SH-SY5Y (cell line): Measurements from ENCODE around the gene TBC1D8.

ENCODE experiments used
- GATA2 ChIP-seq: IDR thresholded peaks from 2 replicates; pipeline ENCODE4 v1.6.1; 2011; ENCODE audit warnings: mild to moderate bottlenecking, low read depth, low read length
- GATA3 ChIP-seq: IDR thresholded peaks from 2 replicates; pipeline ENCODE4 v1.6.1; 2011; ENCODE audit warnings: low read depth, mild to moderate bottlenecking, low read length, moderate library complexity

Gene TBC1D8

GRCh38 chr2:101089419-101089818 lies 61.8 kb downstream of the TBC1D8 start:
- TF ChIP-seq GATA3, result no peak
- no peak for TF ChIP-seq GATA2

GRCh38 chr2:101087638-101088037 lies 63.5 kb downstream of the TBC1D8 start:
- TF ChIP-seq GATA2 (no peak), GATA3 (no peak)

GRCh38 chr2:101083613-101084012 lies 67.6 kb downstream of the TBC1D8 start:
- TF ChIP-seq GATA3 (no peak), GATA2 (no peak)

DNA sequence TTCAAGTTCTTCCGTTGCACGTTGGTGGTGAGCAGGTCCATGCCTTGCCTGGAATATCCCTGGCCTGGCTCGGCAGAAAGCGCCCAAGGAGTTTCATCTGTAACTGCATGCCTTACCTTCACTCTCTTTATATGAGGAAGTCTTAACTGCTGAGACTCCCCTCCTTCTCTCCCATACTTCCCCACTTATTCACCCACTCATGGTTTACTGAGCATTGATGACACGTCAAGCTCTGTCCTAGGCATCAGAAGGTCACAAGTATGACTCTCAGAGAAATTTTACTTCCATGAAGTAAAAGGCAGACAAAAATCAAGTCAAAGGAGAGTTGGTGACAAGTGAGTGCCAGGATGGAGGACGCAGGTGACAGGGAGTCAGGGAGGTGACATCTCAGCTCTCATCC lies 68.2 kb downstream of the TBC1D8 start:
- no peak for TF ChIP-seq GATA2
- TF ChIP-seq GATA3, result no peak

GRCh38 chr2:101081375-101081907 lies 69.7 kb downstream of the TBC1D8 start:
- no peak for TF ChIP-seq GATA3
- no peak for TF ChIP-seq GATA2

- TF ChIP-seq GATA2 (no peak), GATA3 (no peak)
These were observed 70.7 kb downstream of the TBC1D8 start for GRCh38 chr2:101080211-101081068.

DNA sequence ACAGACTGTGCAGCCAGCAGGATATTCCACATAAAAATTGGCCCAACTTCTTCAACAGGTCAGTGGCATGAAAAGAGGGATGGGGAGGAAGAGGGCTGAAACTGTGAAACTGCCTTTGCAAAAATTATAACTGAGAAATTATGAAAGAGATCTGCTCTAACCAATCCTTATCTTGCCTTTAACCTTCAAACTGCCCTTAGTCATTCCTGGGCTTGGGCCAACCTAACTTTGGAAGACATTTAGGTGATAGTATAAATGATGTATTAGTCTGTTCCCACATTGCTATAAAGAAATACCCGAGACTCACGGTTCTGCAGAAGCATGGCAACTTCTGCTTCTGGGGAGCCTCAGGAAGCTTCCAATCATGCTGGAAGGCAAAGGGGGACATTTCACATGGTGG lies 74.6 kb downstream of the TBC1D8 start:
- TF ChIP-seq GATA3, result no peak
- TF ChIP-seq GATA2, result no peak

- TF ChIP-seq GATA2, result no peak
- no peak for TF ChIP-seq GATA3
These were observed 86.2 kb downstream of the TBC1D8 start for GRCh38 chr2:101064868-101065549.

GRCh38 chr2:101064505-101064867 lies 86.7 kb downstream of the TBC1D8 start:
- TF ChIP-seq GATA2 (no peak), GATA3 (no peak)

DNA sequence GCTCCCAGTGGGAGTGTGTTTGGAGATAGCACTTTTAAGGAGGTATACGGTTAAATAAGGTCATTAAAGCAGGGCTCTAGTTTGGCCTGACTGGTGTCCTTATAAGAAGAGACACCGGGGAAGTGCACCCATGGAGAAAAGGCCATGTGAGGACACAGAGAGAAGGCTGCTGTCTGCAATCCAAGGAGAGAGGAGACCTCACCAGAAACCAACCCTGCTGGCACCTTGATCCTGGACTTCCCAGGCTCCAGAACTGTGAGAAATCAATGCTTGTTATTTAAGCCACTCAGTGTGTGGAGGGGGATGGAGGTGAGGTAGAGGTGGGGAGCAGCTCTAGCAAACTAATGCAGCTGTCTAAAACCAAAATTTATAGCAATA lies 87.1 kb downstream of the TBC1D8 start:
- TF ChIP-seq GATA2, result no peak
- no peak for TF ChIP-seq GATA3

- TF ChIP-seq GATA3, result no peak
- no peak for TF ChIP-seq GATA2
These were observed 87.6 kb downstream of the TBC1D8 start for GRCh38 chr2:101063352-101064124.

DNA sequence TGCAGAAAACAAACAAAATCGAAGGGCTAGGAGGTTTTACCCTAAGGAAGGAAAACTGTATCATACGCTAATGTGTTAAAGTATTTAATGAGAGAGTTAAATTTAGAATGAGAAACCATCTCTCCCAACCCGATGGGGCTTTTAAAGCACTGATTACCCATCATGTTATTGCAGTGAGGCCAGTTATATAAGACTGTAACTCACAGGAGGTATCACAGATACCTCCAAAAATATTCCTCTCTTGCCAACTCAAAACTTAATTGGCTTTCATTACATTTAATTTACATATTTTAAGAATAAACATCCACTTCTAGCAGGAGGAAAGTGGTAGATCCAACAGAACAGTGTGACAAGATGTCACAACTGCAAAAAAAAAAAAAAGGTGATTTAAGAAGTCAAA lies 92.8 kb downstream of the TBC1D8 start:
- TF ChIP-seq GATA2 (no peak), GATA3 (no peak)

- TF ChIP-seq GATA2, result no peak
- TF ChIP-seq GATA3, result no peak
These were observed 93.9 kb downstream of the TBC1D8 start for GRCh38 chr2:101057051-101057933.

GRCh38 chr2:101053117-101053516 lies 98.1 kb downstream of the TBC1D8 start:
- TF ChIP-seq GATA2, result no peak
- no peak for TF ChIP-seq GATA3
